Measurements from ENCODE around the gene GPR149.
A peak's percentile ranks its signal among the peaks of the same experiment; 100 is the strongest.

GPR149 gene

DNA sequence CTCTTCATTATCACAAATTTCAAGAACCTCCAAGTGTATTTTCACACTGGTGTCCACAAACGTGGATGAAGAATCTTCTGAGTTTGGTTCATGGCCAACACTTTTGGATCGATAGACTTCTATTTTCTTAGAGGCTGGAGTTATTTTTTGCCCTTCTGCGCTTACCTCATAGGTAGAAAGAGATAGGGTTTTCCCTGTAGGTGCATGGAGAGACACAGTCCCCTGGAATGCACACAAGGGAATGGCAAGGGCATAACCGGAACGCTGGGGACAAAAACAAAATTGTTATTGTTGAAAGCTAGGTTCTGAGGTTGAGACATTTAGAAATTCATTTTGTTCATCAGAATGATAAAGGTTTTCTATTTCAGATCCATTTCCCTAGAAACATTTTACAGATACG, 92.0 kb downstream of the GPR149 start:
- DNase-seq = no peak

DNA sequence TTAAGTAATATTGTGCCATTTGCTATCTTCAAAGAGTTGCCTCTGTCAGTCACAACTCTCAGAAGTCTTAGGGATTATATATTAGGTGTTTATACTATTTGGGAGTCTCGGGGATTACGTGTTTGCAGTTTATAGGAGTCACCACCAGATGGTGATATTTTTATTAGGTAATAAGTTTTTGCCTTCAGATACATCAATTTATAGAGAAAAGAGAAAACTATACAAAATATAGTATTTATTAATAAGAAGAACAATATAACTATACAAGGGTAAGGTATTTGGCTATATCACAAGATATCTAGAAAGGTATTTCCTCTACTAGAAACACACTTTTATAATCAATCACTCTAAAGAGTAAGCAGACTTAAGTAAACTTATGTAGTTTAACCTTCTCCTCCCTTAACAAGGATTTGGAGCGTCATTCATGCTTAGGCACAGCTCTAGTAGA, 95.0 kb downstream of the GPR149 start:
- DNase-seq = no peak

DNA sequence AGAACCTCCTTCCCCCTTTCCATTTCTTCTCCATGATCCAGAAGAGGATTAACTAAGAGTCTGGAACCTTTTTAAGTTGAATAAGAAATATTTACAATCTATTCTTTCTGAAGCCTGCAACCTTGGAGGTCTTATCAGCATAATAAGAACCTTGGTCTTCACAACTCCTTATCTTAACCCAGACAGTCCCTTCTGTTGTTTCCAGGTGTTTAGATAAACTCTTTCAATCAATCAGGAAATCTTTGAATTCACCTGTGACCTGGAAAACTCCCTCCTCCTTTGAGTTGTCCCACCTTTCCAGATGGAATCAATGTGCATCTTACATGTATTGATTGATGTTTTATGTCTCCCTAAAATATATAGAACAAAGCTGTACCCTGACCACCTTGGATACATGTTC, 102.1 kb downstream of the GPR149 start:
- DNase-seq = no peak

DNA sequence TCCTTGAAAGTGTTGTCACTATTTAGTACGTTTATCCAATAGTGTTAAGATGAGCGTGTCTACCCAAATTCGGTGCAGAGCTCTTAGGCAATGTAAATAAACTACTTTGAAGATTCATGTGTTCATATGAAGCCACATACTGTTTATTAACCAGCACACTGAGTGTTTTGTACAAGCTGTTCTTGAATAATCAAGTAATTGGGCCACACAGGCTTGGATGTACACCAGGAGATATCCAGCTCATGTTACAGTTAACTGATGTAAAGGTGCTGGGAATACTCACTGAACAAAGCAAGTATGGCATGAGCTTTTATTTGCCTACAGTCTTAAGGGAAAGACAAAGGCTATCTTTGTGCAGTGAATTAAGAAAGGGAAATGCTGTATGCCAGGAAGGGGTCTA, 105.1 kb downstream of the GPR149 start:
- DNase-seq = no peak

DNA sequence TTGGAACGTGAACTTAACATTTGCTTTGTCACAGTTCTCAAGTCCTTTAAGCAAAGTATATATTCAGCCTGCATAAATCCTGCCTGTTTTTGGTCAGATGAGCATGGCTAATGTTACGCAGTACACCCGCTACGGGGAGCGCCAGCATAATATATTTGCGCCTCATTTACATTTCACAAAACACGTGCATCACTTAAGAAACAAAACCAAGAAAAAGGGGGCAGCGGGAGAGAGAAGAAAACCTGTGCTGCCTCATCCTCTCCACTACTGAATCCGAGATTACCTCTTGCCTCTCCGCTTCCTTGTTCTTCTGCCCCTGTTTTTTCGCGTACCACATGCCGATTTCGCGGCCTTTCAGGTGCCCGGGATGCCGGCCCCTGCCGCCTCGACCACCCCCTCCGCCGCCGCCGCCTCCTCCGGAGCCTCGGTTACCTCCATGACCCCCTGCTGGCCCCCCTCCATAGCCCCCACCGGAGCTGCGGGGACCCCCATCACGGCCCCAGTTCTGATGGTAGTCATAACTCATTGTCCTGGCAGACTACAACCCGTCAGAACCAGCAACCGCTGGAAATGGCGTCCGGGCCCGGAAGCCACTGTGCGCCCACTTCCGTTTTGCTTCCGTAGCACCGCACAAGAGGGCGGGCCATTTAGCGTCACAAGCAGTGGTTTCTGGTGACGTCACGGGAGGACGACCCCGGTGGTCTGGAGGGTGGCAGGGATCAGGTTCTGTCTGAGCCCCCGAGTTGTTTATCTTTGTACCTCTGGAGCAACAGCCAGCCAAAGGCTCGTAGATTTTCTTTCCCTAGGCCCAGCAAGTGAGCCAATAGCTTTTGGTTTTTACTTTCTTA, 105.9 kb downstream of the GPR149 start, which contains the start of gene DHX36:
Gene DHX36, minus strand, starts transcription at position 597 of the 848 bp plus-strand sequence. Its CDS starts 71 bp downstream, at position 526.
- peak; percentile 92 for DNase-seq

DNA sequence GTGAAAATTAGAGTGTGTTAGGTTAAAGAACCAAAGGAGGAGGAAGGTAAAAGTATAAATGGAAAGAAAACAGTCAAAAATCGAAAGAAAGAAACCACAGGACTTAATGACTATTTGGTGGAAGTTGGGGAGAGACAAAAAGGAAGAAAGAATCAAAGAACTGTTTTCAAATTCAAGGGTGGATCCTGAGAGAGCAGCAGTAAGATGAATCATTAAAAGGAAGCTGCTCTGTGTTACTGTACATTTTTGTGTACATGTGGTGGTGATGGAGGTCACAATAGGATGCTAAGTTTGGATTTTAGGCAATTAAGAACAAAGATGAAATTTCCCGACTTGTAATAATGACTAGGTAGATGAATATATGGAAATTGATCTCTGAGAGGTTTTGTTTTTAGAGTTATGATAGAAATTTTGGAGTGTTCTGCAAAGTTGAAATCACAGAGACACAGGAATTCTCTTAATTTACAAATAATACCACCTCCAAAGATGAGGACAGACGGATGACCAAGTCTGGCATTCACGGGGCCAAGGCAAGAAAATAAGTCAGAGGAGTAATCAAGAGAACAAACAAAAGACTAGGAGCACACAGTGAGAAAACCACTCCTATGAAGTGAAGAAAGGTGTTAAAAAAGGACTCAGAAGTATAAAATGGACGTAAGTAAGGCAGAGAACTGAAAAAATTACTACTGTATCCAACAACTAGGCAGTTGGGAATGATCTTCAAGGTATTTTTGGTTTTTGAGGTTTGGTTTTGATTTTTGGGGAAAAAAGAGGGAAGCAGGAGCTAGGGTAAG, 112.8 kb downstream of the GPR149 start:
- no peak for DNase-seq

DNA sequence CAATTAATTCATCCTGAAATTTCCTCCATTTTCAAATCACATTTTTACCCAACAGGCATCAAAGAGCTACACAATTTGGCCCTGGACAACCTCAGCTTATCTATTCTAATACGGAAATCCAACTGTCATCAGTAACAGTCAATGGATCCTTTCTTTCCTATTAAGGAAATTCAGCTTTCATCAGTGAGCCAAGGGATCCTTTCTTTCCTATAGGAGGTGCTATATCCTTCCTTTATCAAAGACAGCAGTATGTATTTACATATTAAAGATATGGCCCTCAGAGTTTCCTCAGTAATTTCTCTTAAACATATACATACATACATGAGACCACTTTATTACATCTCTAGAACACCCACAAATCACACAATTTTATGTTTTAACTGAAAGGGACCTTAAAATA, 115.8 kb downstream of the GPR149 start:
- no peak for DNase-seq

DNA sequence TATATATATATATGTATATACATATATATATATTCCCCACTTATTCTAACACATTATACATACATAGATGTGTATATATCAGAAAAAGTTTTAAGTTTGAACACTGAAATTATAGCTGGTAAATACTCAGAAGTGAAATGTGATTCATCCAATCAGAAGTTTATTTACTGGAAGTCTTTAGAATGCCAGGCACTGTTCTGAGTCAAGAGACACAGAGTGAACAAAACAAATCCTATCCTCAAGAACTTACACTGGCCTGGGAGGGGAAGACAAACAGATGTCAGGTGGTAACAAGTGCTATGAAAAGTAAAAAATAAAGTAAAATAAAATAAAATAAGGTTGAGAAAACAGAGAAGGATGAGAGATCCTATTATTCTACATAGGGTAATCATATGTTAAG, 119.2 kb downstream of the GPR149 start:
- no peak for DNase-seq

DNA sequence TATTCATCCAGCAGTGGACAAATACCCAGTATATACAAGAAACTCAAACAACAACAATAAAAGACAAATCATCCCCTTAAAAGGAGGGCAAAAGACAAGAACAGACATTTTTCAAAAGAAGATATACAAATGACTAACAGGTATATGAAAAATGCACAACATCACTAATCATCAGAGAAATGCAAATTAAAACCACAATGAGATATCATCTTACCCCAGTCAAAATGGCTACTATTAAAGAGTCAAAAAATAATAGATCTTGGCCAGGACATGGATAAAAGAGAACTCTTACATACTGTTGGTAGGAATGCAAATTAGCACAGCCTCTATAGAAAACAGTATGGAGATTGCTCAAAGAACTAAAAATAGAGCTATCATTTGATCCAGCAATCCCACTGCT, 122.6 kb downstream of the GPR149 start:
- DNase-seq = no peak

DNA sequence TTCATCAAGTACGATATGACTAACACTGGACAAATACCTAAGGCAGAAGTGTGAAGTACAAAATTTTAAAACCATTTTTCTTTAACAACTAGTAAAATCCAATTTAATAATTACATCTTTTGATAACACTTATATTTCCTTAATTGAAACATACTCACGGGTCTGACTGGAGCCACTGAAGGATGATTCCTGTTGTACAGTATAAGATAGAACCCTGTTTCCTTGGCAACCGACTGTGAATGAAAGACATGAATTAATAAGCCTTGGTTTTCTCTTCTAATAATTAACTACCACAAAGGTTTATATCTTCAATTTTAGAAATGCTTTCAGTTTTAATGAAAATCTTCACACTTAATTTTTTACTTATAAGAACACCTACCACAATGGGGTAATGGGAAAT, 125.1 kb downstream of the GPR149 start:
- DNase-seq = no peak

DNA sequence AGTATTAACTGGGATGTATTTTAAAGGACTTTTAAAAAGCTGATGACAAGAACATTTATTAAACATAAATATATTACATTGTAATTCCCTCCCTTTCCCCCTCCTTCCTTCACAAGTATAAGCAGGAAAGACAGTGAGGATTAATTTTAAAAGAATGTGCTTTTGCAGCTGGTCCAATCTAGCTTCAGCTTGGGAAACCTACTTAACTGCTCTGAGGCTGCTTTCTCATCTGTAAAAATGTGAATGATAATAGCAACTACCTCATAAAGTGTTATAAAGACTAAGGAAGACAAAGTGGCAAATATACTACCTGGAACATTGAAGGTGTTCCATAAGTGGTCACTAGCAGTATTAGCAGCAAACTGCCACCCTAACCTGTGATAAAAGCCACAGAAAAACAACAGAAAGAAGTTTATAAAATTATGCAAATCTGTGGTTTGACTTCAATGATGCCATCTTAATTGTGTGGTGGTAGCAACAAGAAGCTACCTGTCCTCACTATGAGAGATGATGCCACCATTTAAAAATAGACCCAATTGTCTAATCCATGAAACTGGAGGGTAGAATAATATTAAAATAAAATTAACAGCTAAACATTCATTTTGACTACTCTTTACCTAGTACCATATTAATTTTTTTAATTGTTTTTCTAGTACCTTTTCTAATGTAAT, 125.7 kb downstream of the GPR149 start:
- no peak for DNase-seq

DNA sequence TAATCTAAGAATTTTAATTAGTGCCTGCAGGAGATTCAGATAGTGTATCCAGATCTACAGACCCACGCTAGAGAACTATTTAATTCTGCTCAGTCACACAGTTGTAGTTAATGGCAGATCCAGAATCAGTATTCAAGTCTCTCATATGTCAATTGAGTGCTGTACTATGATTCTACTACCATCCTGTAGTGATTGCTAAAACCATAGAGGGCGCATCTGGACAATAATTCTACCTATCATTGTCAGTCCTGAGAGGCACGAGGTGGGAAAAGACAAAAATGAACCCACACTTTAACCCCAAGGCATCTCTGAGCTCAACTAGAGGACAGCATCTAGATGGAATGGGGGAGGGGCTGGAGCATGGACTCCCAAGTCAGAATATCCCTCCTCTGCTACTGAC, 128.4 kb downstream of the GPR149 start:
- no peak for DNase-seq

DNA sequence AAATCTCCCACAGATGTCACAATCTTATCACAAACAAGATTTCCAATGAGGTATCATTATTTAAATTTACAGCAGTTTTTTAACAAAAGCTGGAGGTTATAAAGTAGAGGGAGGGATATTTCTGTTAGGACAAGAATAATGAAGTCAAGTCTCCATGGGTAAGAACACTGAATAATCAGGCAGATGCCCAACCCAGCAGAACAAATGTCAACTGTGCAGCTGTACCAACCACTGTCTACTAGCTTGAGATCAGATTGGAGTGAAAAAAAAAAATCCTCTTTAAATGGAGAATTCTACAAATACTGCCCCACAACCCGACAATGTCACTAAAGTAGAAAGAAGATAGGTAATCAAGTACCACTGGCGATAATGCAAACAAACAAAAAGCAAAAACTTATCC, 136.0 kb downstream of the GPR149 start:
- no peak for DNase-seq

DNA sequence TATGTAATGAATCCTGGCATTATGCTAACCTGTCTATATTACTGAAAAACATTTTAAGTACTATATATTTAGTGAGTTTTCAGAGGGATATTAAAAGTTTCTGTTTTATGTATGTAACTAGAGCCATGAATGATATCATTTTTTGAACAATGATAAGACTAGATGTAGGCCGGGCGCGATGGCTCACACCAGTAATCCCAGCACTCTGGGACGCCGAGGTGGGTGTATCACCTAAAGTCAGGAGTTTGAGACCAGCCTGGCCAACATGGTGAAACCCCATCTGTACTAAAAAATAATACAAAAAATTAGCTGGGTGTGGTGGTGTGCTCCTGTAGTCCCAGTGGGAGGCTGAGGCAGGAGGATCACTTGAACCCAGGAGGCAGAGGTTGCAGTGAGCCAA, 139.8 kb downstream of the GPR149 start:
- no peak for DNase-seq

Measured in CD4-positive, alpha-beta T cell treated with Interferon gamma for 1 hour (primary cell).